Pons (tissue), 1 donor: ENCODE results near the gene TRAPPC6A.

Experiments used
- DNase-seq: peaks from one replicate; pipeline ENCODE4 v3.0.0-alpha.2; 2016; ENCODE audit warnings: low spot score

TRAPPC6A gene

DNA sequence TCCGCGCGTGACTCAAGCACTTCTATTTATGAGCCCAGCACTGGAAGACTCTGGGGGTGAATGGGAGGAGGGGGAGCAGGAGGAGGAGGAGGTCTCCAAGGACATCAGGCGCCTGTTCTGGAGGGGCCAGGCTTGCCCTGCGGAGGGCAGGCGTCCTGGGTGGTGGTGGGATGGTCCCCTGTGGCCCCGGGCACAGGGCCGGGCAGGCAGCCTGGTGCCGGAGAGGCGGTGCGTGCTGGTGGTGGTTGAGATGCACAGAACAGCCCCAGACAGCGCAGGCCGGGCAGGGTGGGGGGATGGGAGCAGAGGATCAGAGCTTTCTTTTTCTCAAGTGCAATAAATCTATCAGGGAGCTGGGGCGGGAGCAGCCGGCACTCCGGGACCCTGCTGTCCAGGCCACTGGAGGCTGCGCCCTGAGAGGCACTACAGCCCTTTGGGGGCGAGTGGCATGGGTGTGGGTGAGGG is 31.3 kb downstream of the TRAPPC6A start:
- no peak for DNase-seq

DNA sequence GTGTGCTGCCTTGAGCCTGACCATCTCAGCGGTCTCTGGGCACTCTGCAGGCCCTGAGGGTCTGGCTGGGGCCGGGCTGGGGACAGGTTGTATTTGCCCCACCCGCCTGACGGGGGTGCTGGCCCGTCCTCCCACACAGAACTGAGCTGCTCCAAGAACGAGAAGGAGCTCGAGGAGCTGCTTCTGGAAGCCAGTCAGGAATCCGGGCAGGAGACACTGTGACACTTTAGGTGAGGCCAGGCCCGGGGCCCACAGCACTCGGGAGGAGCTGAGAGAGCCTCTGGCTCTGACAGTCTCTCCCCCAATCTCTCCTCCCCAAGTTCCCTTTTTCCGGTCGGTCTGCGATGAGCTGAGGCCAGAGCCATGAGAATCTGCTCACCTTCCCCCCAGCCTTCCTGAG is 31.8 kb downstream of the TRAPPC6A start:
- no peak for DNase-seq

GRCh38 chr19:45145270-45146189 is 32.5 kb downstream of the TRAPPC6A start:
- no peak for DNase-seq

- DNase-seq: no peak
These were observed 33.4 kb downstream of the TRAPPC6A start for GRCh38 chr19:45144431-45145269.

DNA sequence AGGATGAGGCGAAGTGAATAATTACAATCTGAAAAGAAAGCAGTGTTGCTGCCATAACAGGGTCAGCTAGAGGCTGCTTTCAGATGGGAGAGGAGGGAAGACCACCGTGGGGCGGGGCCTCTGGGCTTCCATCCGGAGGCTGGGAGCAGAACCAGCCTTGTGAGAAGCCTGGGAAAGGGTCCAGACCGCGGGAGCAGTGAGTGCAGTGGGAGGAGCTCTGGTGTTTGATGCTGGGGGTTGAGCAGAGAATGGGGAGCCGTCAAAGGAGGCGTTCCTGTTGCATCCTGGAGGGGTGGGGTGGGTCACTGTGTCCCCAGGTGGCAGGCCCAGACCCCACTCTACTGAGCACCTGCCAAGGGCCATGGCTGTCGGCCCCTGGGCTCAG is 35.3 kb downstream of the TRAPPC6A start:
- DNase-seq: no peak

- DNase-seq: no peak
These were observed 35.9 kb downstream of the TRAPPC6A start for GRCh38 chr19:45142016-45142725.

- no peak for DNase-seq
These were observed 36.7 kb downstream of the TRAPPC6A start for GRCh38 chr19:45141203-45141900.

DNA sequence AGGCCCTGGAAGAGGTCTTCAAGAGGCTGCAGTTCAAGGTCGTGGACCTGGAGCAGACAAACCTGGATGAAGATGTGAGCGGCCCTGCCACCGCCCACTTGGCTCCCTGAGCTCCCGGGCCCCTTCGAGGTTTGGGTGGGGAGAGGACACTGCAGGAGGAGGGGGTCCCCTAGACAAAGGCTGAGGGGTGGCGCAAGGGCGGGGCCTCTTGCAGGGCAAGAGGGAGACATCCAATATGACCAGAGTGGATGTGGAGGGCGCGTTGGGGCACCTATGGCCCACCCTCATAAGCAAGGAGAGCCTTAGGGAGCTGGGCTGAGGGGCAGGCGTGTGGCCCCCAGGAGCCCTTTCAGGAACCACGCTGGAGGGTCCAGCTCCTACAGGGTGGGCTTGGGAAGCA is 37.5 kb downstream of the TRAPPC6A start:
- no peak for DNase-seq

GRCh38 chr19:45140144-45140503 is 37.9 kb downstream of the TRAPPC6A start:
- no peak for DNase-seq

DNA sequence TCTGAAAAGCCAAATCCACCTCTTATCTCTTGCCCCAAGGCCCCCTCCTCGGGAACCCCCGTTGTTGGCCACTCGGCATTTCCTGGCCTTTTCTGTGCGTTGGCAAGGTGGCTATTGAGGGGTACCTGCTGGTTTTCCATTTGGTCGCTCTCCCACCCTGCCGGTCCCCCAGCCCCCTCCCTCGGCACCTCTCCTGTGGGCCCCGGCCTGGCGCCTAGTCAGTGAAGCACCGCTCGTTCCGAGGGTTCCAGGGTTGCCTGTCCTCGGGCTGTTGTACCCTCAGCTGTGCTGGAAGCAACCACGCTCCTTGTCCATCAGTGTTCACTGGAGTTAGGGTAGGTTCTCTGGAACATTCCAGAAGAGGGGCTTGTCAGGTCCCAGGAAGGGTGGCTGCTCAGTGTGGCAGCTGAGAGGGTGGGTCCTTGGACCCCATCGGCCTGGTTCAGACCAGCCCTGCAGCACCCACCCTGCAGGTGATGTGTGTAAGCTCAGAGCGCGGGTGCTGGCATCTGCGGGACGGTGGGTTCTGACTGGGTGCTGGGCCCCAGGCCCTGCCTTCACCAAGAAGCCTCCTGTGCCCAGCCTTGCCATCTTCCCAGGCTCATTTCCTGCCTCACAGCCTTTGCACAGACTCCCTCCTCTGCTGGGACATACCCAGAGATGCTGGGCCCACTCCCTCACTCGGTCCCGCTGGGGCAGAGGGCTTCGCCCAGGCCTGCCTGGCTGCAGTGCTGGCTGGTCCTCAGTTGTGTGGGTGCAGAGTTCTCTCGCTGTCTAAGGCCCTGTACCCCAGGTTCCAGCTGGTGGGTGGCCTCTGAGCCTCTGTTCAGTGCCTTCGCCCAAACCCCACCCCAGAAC is 38.5 kb downstream of the TRAPPC6A start:
- no peak for DNase-seq

GRCh38 chr19:45138303-45138751 is 39.7 kb downstream of the TRAPPC6A start:
- DNase-seq: no peak

- no peak for DNase-seq
These were observed 40.8 kb downstream of the TRAPPC6A start for GRCh38 chr19:45137179-45137761.

GRCh38 chr19:45136507-45137178 is 41.4 kb downstream of the TRAPPC6A start:
- no peak for DNase-seq

DNA sequence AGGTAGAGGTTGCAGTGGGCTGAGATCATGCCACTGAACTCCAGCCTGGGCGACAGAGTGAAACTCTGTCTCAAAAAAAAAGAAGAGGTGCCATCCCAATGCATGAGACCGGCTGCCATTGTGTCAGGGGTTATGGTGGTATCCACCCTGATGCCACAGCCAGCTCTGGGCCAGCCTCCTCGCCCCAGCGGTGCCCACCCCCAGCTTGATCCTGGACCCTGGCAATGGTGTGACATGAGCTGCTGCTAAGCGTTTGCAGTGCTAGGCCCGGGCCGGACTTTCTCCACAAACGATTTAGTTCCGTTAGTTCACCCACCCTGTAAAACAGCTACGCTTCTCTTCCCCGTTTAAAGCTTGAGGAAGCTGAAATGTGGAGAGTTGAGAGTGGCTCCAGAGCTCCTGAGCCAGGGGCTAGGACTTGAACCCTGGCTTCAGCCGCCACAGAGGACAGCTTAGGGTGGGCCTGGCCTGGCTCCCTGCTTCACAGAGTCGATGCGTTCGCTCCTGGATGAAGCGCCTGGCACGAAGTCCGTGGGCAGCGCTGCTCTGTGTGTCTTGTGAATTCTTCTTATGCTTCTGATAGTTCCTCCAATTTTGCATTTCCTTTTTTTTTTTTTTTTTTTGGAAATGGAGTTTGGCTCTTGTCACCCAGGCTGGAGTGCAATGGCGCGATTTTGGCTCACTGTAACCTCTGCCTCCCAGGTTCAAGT is 42.7 kb downstream of the TRAPPC6A start:
- no peak for DNase-seq

- DNase-seq: no peak
These were observed 44.4 kb downstream of the TRAPPC6A start for GRCh38 chr19:45133661-45134060.

GRCh38 chr19:45130888-45131615 is 47.0 kb downstream of the TRAPPC6A start:
- DNase-seq: no peak

GRCh38 chr19:45130236-45130635 is 47.8 kb downstream of the TRAPPC6A start:
- DNase-seq: no peak

GRCh38 chr19:45128806-45129205 is 49.2 kb downstream of the TRAPPC6A start:
- DNase-seq: no peak
